Measurements from ENCODE around the gene CACNA1D. TPM values are rescaled to one million over a fixed set of nuclear protein-coding genes. Genes with fewer than 3 reads are reported as not detected.
A peak's percentile ranks its signal among the peaks of the same experiment; 100 is the strongest.
"Not testable (repeated sequence)": the region's sequence is repeated elsewhere in the genome, so short reads cannot be mapped to it uniquely, and the experiment has no call there.

CACNA1D gene
- total RNA-seq, result 10 to 100 TPM; 12.7 to 98.9 (median 25.0) TPM

DNA sequence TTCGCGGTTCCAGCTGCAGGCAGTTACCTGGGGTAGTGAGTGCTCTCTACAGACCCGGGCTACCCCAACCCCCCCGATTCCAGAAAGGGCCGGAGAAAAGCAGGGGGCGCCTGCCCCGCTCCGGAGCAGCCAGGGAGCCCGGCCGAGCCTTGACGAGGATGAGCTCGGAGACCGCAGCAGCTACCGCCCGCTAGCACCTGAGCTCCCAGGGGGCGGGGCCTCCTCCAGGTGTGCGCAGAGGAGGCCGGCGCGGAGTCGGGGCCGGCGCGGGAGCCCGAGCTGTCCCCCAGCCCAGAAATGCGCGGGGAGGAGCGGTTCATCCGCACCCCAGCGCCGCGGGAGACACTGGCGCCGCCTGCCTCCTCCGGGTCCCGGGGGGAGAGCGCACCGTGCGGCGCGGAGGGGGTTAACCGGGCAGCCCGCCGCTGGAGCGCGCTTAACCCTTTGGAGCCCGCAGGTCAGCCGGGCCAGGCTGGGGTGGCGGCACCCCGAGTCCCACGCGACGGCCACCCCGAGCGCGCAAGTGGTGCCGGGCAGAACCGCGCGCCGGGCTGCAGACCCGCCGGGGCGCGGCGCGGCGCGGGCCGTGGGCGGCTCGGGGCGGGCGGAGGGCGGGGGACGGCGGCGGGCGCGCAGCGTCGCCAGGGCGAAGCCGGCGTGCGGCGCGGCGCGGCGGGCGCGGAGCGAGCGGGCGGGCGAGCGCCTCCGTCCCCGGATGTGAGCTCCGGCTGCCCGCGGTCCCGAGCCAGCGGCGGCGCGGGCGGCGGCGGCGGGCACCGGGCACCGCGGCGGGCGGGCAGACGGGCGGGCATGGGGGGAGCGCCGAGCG lies at the start of gene CACNA1D:
Gene CACNA1D (plus strand): TSS at position 649 of the 829 bp plus-strand sequence. CDS start 556 bp downstream, outside the sequence.
- intact Hi-C loops (cut with DNase I; ENCODE audit: low total_unique reads), result no loop called here
- Histone ChIP-seq H3K9me3 (no peaks in the 10 kb centered on the region), H3K4me1 (peaks cover 6 to 38% (median 33%) of the 10 kb centered on the region in 4 donors), H3K27me3 (peaks cover 26% of the 10 kb centered on the region), H3K36me3 (no peaks in the 10 kb centered on the region), H3K27ac (peak within 1 kb of the TSS; percentile 86 to 89 (median 87)), H3K4me3 (peak within 1 kb of the TSS; percentile 55 to 93 (median 76))
- DNase-seq, result peak; percentile 82
- in situ Hi-C loops (cut with MboI; ENCODE audit: low pct_ligation_motif_present in 1 of 4, low pct_unique_long_range_greater_than_20kb in 1 of 4, low sequenced_read_pairs in 3 of 4), result no loop called here
- 1% methylated on average over 90 of the region's 122 CpGs; no CpG with 5 or more reads in 1 of the 2 donors for WGBS, 2 donors (ENCODE audit: low coverage in 1 of 2)
- TF ChIP-seq POLR2AphosphoS5 (IDR thresholded peaks at IDR 0.05) (peak in 1 of 3 donors; percentile 22), EP300 (IDR thresholded peaks at IDR 0.05; ENCODE audit: low read depth) (no peak), POLR2A (IDR thresholded peaks at IDR 0.05) (peak; percentile 68)
- TF ChIP-seq, protein P1, sequence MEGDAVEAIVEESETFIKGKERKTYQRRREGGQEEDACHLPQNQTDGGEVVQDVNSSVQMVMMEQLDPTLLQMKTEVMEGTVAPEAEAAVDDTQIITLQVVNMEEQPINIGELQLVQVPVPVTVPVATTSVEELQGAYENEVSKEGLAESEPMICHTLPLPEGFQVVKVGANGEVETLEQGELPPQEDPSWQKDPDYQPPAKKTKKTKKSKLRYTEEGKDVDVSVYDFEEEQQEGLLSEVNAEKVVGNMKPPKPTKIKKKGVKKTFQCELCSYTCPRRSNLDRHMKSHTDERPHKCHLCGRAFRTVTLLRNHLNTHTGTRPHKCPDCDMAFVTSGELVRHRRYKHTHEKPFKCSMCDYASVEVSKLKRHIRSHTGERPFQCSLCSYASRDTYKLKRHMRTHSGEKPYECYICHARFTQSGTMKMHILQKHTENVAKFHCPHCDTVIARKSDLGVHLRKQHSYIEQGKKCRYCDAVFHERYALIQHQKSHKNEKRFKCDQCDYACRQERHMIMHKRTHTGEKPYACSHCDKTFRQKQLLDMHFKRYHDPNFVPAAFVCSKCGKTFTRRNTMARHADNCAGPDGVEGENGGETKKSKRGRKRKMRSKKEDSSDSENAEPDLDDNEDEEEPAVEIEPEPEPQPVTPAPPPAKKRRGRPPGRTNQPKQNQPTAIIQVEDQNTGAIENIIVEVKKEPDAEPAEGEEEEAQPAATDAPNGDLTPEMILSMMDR (IDR thresholded peaks at IDR 0.05), result no peak

DNA sequence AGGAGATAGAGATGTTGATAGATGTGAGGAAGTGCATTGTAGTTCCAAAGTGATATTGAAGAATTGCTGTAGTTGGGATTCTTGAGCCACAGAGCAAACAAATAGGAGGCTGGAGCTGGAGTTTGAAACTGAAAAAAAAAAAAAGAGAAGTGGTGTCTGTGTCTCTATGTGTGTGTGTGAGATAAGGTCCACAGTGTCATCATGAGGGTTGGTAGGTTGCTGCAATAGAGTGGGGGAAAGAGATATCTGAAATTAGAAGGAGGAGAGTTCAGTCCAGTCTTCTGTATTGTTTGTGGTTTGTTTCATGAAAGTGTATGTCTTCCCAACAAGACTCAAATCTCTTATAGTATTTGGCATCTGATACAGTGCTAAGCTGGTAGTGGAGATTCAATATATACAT lies 37.3 kb upstream of the CACNA1D start:
- no peaks in the 10 kb centered on the region for H3K9me3 ChIP-seq
- TF ChIP-seq, protein P1 (IDR thresholded peaks at IDR 0.05), result no peak
- no peak for TF ChIP-seq POLR2AphosphoS5 (IDR thresholded peaks at IDR 0.05)
- TF ChIP-seq EP300 (IDR thresholded peaks at IDR 0.05; ENCODE audit: low read depth), result no peak
- TF ChIP-seq POLR2A (IDR thresholded peaks at IDR 0.05), result no peak
- no peak overlapping the region for H3K4me3 ChIP-seq
- in situ Hi-C loops (cut with MboI; ENCODE audit: low pct_ligation_motif_present in 1 of 4, low pct_unique_long_range_greater_than_20kb in 1 of 4, low sequenced_read_pairs in 3 of 4), result no loop called here
- H3K36me3 ChIP-seq, result no peaks in the 10 kb centered on the region
- no peak overlapping the region for H3K27ac ChIP-seq
- DNase-seq, result no peak
- intact Hi-C loops (cut with DNase I; ENCODE audit: low total_unique reads), result no loop called here
- H3K4me1 ChIP-seq, result no peaks in the 10 kb centered on the region
- H3K27me3 ChIP-seq, result no peaks in the 10 kb centered on the region

DNA sequence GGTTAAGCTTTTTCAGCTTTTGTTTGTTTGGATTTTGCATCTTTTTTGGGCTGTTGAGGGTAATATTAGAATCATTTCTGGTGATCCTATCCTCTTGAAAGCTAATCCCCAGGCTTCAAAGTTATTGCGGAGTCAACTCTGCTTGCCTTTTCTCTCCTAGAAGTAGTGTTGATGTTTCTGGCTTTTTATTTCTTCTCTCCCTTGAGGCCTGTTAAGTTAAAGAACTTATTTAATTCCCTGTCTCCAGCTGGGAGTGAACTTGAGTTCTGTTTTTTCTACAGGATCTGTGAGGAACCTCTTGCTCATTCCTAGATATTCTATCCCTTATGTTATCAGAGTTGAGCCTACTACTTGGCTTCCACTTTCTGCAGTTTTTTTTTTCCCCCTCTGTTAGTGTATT lies 34.1 kb upstream of the CACNA1D start:
- no peaks in the 10 kb centered on the region for H3K4me1 ChIP-seq
- no peak overlapping the region for H3K4me3 ChIP-seq
- in situ Hi-C loops (cut with MboI; ENCODE audit: low pct_ligation_motif_present in 1 of 4, low pct_unique_long_range_greater_than_20kb in 1 of 4, low sequenced_read_pairs in 3 of 4), result no loop called here
- WGBS, 2 donors (ENCODE audit: low coverage in 1 of 2), result 76 to 88% methylated on average over 1 of the region's 1 CpG
- TF ChIP-seq POLR2AphosphoS5 (IDR thresholded peaks at IDR 0.05) (no peak), POLR2A (IDR thresholded peaks at IDR 0.05) (no peak), EP300 (IDR thresholded peaks at IDR 0.05; ENCODE audit: low read depth) (no peak)
- TF ChIP-seq, protein P1 (IDR thresholded peaks at IDR 0.05), result no peak
- no peaks in the 10 kb centered on the region for H3K9me3 ChIP-seq
- intact Hi-C loops (cut with DNase I; ENCODE audit: low total_unique reads), result no loop called here
- no peak for DNase-seq
- no peaks in the 10 kb centered on the region for H3K36me3 ChIP-seq
- H3K27me3 ChIP-seq, result no peaks in the 10 kb centered on the region
- no peak overlapping the region for H3K27ac ChIP-seq

DNA sequence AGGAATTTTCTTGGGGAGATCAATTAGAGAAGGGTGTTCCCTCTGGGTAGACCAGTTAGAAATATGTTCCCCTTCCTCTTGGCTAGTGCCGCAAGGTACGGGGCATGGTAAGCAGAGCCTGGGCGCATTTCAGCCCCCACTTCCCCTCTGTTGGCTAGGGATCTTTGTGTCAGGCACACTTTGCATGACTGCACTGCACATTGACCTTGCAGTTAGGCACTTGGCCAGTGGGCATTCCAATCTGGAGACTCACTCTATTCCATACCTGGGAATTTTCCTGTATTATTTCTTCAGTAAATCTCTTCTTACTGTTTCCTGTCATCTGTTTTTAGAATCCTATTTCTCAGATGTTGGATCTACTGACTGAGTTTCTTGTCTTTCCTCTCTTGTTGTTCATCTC lies 30.0 kb upstream of the CACNA1D start:
- WGBS, 2 donors (ENCODE audit: low coverage in 1 of 2), result 86 to 88% methylated on average over 3 of the region's 3 CpGs
- Histone ChIP-seq H3K4me1 (no peaks in the 10 kb centered on the region), H3K36me3 (no peaks in the 10 kb centered on the region), H3K9me3 (no peaks in the 10 kb centered on the region), H3K27ac (no peak overlapping the region), H3K4me3 (no peak overlapping the region), H3K27me3 (no peaks in the 10 kb centered on the region)
- no peak for TF ChIP-seq POLR2AphosphoS5 (IDR thresholded peaks at IDR 0.05)
- no peak for TF ChIP-seq POLR2A (IDR thresholded peaks at IDR 0.05)
- TF ChIP-seq, protein P1 (IDR thresholded peaks at IDR 0.05), result no peak
- TF ChIP-seq EP300 (IDR thresholded peaks at IDR 0.05; ENCODE audit: low read depth), result no peak
- intact Hi-C loops (cut with DNase I; ENCODE audit: low total_unique reads), result no loop called here
- no peak for DNase-seq
- in situ Hi-C loops (cut with MboI; ENCODE audit: low pct_ligation_motif_present in 1 of 4, low pct_unique_long_range_greater_than_20kb in 1 of 4, low sequenced_read_pairs in 3 of 4), result no loop called here

DNA sequence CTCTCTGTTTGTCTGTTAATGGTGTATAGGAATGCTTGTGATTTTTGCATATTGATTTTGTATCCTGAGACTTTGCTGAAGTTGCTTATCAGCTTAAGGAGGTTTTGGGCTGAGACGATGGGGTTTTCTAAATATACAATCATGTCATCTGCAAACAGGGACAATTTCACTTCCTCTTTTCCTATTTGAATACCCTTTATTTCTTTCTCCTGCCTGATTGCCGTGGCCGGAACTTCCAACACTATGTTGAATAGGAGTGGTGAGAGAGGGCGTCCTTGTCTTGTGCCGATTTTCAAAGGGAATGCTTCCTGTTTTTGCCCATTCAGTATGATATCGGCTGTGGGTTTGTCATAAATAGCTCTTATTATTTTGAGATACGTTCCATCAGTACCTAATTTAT lies 24.7 kb upstream of the CACNA1D start:
- in situ Hi-C loops (cut with MboI; ENCODE audit: low pct_ligation_motif_present in 1 of 4, low pct_unique_long_range_greater_than_20kb in 1 of 4, low sequenced_read_pairs in 3 of 4), result not testable (repeated sequence)
- 73 to 92% methylated on average over 7 of the region's 7 CpGs for WGBS, 2 donors (ENCODE audit: low coverage in 1 of 2)

More for the DNA sequence above, 24.7 kb upstream of the CACNA1D start:
- intact Hi-C loops (cut with DNase I; ENCODE audit: low total_unique reads); DNase-seq; H3K36me3 ChIP-seq; H3K4me3 ChIP-seq; H3K27me3 ChIP-seq; H3K27ac ChIP-seq; H3K4me1 ChIP-seq; H3K9me3 ChIP-seq: not testable (repeated sequence)
